ENCODE measurements around the gene GPR68.
"Not testable (repeated sequence)": the region's sequence is repeated elsewhere in the genome, so short reads cannot be mapped to it uniquely, and the experiment has no call there.

GPR68 gene

DNA sequence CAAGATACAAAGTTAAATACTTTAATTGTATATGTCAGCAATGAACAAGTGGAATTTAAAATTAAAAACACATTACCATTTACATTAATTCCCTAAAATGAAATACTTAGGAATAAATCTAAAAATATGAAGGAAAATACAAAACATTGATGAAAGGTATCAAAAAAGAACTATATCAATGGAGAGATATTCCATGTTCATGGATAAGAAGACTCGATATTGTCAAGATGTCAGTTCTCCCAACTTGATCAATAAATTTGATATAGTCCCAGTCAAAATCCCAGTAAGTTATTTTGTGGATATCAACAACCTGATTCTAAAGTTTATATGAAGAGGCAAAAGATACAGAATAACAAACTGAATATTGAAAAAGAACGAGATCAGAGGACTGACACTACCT, 33.5 kb downstream of the GPR68 start:
- Histone ChIP-seq H3K27me3 (ENCODE audit: insufficient read depth, low read length) (no peaks in the 10 kb centered on the region), H3K9me3 (ENCODE audit: insufficient read depth, low read depth, low read length) (no peaks in the 10 kb centered on the region), H3K36me3 (ENCODE audit: insufficient read depth, low read length) (peaks cover 16% of the 10 kb centered on the region), H3K4me1 (ENCODE audit: insufficient read depth, low read length) (no peaks in the 10 kb centered on the region), H3K27ac (ENCODE audit: low read depth, low read length) (no peak overlapping the region), H3K9ac (ENCODE audit: low read depth, low read length) (no peak overlapping the region), H3K4me3 (ENCODE audit: low read length) (no peak overlapping the region)
- WGBS: 100% methylated on average over 1 of the region's 2 CpGs

DNA sequence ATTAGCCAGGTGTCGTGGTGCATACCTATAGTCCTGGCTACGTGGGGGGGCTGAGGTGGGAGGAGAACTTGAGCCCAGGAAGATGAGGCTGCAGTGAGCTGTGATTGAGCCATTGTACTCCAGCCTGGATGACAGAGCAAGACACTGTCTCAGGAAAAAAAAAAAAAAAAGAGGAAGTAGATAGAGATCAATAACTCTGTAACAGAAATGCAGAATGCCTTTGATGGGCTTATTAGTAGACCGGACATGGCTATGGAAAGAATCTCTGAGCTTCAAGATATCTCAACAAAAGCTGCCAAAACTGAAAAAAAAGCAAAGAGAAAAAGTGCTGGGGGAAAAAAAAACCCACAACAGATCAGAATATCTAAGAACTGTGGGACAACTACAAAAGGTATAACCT, 37.5 kb downstream of the GPR68 start:
- 79% methylated on average over 3 of the region's 3 CpGs for WGBS
- Histone ChIP-seq H3K27ac (ENCODE audit: low read depth, low read length) (no peak overlapping the region), H3K36me3 (ENCODE audit: insufficient read depth, low read length) (peaks cover 26% of the 10 kb centered on the region)

DNA sequence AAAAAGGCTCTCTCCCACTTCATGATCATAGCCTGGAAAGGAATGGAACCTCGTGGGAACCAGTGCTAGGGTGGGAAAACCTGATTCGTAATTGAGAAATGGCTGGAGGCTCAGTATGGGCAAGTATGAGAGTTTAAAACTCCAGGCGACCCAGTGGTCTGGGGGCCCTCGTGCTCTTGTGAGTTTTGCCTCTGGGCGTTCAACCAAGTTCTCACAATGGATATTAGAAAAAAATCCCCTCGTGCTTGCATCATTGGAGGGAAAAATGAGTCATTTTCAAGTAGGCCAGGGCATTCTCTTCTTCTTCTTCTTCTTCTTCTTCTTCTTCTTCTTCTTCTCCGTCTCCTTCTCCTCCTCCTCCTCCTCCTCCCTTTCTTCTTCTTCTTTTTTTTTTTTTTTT, 39.0 kb downstream of the GPR68 start:
- Histone ChIP-seq H3K4me1 (ENCODE audit: insufficient read depth, low read length) (no peaks in the 10 kb centered on the region), H3K4me3 (ENCODE audit: low read length) (no peak overlapping the region), H3K9me3 (ENCODE audit: insufficient read depth, low read depth, low read length) (0 out of 2 replicates have a peak, but pooled peaks cover 2% of the 10 kb centered on the region), H3K9ac (ENCODE audit: low read depth, low read length) (no peak overlapping the region), H3K36me3 (ENCODE audit: insufficient read depth, low read length) (peaks cover 30% of the 10 kb centered on the region), H3K27ac (ENCODE audit: low read depth, low read length) (no peak overlapping the region), H3K27me3 (ENCODE audit: insufficient read depth, low read length) (no peaks in the 10 kb centered on the region)
- WGBS: 92% methylated on average over 7 of the region's 7 CpGs

More for the DNA sequence above, 37.5 kb downstream of the GPR68 start:
- no peaks in the 10 kb centered on the region for H3K4me1 ChIP-seq (ENCODE audit: insufficient read depth, low read length)
- no peaks in the 10 kb centered on the region for H3K27me3 ChIP-seq (ENCODE audit: insufficient read depth, low read length)
- H3K4me3 ChIP-seq (ENCODE audit: low read length): no peak overlapping the region
- H3K9ac ChIP-seq (ENCODE audit: low read depth, low read length): no peak overlapping the region
- no peaks in the 10 kb centered on the region for H3K9me3 ChIP-seq (ENCODE audit: insufficient read depth, low read depth, low read length)

DNA sequence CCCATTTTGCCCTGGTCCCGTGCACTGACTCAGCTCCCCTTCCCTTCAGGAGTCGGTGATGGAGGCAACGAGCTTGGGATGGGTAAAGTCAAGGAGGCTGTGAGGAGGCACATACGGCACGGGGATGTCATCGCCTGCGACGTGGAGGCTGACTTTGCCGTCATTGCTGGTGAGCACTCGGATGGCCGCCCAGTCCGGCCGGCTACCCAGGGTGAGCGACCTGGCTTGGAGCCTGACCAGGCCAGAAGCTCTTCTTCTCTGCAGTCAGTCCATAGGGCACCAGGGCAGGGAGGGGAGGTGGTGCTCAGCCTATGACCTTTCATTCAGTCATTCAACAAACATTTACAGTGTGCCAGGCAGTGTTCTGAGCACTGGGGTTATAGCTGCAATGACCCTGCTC, 39.8 kb downstream of the GPR68 start:
- Histone ChIP-seq H3K27me3 (ENCODE audit: insufficient read depth, low read length) (no peaks in the 10 kb centered on the region), H3K9ac (ENCODE audit: low read depth, low read length) (no peak overlapping the region), H3K27ac (ENCODE audit: low read depth, low read length) (no peak overlapping the region), H3K36me3 (ENCODE audit: insufficient read depth, low read length) (peaks cover 33% of the 10 kb centered on the region), H3K4me3 (ENCODE audit: low read length) (no peak overlapping the region), H3K4me1 (ENCODE audit: insufficient read depth, low read length) (no peaks in the 10 kb centered on the region), H3K9me3 (ENCODE audit: insufficient read depth, low read depth, low read length) (peaks cover 5% of the 10 kb centered on the region; the same call in 1 of the 2 replicates)
- WGBS: 96% methylated on average over 14 of the region's 14 CpGs

DNA sequence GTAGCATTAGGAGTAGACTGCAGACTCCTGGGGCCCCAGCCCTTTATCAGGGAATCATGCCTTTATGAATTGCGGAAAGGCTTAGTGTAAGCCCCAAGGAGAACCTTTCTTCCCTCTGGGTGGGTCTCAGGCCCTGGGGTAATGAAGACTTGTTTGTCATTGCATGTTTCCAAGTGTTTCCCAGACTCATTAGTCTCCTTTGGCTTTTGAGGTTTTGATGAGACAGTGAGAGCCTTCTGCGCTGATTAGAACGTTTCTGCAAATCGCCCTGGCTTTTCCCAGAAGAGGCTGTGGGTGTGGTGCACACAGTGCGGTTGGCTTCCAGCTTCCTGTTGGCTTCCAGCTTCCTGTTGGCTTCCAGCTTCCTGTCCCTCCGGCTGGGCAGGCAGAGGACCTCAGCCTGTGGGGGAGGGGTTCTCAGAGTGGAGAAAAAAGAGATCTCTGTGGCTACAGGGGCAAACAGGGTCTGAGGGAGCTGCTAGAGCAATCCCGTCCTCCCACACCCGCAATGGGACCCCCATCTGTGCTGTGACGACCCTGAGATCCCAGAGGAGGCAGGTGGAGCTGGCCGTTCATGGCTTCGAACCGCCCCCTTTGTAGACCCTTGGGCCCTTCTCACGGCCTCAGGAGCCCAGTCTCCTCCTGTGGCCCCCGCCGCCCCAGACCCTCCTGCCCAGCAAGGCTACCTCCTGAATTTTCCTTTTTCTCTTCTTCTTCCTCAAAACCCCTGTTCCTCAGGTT, 42.1 kb downstream of the GPR68 start:
- H3K4me1 ChIP-seq (ENCODE audit: insufficient read depth, low read length): no peaks in the 10 kb centered on the region
- no peak overlapping the region; the same call in 1 of the 2 replicates for H3K4me3 ChIP-seq (ENCODE audit: low read length)
- H3K9me3 ChIP-seq (ENCODE audit: insufficient read depth, low read depth, low read length): peaks cover 5% of the 10 kb centered on the region; the same call in 1 of the 2 replicates
- H3K9ac ChIP-seq (ENCODE audit: low read depth, low read length): no peak overlapping the region
- no peaks in the 10 kb centered on the region for H3K27me3 ChIP-seq (ENCODE audit: insufficient read depth, low read length)
- H3K36me3 ChIP-seq (ENCODE audit: insufficient read depth, low read length): peaks cover 37% of the 10 kb centered on the region
- H3K27ac ChIP-seq (ENCODE audit: low read depth, low read length): no peak overlapping the region
- WGBS: 92% methylated on average over 15 of the region's 15 CpGs

DNA sequence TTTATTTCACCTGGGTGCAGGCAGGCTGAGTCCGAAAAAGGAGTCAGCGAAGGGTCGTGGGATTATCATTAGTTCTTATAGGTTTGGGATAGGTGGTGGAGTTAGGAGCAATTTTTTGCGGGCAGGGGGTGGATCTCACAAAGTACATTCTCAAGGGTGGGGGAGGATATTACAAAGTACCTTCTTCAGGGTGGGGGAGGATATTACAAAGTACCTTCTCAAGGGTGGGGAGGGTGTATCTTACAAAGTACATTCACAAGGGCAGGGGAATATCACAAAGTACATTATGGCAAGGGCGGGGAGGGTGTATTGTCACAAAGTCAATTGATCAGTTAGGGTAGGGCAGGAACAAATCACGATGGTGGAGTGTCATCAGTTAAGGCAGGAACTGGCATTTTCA, 43.7 kb downstream of the GPR68 start:
- not testable (repeated sequence) for H3K9me3 ChIP-seq (ENCODE audit: insufficient read depth, low read depth, low read length); H3K9ac ChIP-seq (ENCODE audit: low read depth, low read length); H3K27me3 ChIP-seq (ENCODE audit: insufficient read depth, low read length); H3K27ac ChIP-seq (ENCODE audit: low read depth, low read length); H3K4me1 ChIP-seq (ENCODE audit: insufficient read depth, low read length); H3K4me3 ChIP-seq (ENCODE audit: low read length)
- 94% methylated on average over 6 of the region's 6 CpGs for WGBS
- H3K36me3 ChIP-seq (ENCODE audit: insufficient read depth, low read length): peaks cover 48% of the 10 kb centered on the region

DNA sequence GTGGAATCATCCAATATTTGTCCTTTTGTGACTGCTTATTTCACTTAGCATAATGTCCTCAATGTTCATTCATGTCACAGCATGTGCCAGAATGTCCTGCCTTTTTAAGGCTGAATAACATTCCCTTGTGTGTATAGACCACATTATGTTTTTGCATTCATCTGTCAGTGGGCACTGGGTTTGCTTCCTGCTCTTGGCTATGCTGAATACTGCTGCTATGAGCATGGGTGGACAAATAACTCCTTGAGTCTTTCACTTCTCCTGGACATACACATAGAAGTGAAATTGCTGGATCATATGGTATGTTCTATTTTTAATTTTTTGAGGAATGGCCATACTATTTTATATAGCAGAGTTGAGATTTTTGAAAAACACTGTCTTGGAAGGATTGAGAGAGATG, 46.9 kb downstream of the GPR68 start:
- no peak overlapping the region for H3K4me3 ChIP-seq (ENCODE audit: low read length)
- no peaks in the 10 kb centered on the region for H3K4me1 ChIP-seq (ENCODE audit: insufficient read depth, low read length)
- peaks cover 5% of the 10 kb centered on the region; the same call in 1 of the 2 replicates for H3K9me3 ChIP-seq (ENCODE audit: insufficient read depth, low read depth, low read length)
- no peak overlapping the region for H3K27ac ChIP-seq (ENCODE audit: low read depth, low read length)
- no peak overlapping the region for H3K9ac ChIP-seq (ENCODE audit: low read depth, low read length)
- no peaks in the 10 kb centered on the region for H3K27me3 ChIP-seq (ENCODE audit: insufficient read depth, low read length)
- H3K36me3 ChIP-seq (ENCODE audit: insufficient read depth, low read length): peaks cover 29% of the 10 kb centered on the region

DNA sequence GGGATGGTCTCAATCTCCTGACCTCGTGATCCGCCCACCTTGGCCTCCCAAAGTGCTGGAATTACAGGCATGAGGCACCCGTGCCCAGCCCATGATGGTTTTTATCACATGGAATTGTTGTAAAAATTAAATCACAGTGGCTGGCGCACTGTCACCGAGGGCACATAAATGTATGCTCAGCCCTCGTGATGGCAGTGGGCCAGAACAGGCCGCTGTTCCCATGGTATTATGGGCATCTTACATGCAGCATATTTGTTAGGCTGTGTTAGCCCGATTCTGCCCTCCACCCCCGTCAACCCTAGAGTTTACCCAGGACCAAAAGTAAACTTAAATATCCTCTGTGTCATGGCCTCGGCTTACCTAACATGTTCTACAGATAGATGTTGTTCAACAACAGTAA, 48.6 kb downstream of the GPR68 start:
- Histone ChIP-seq H3K4me3 (ENCODE audit: low read length) (no peak overlapping the region), H3K27ac (ENCODE audit: low read depth, low read length) (no peak overlapping the region), H3K27me3 (ENCODE audit: insufficient read depth, low read length) (no peaks in the 10 kb centered on the region), H3K9ac (ENCODE audit: low read depth, low read length) (no peak overlapping the region), H3K9me3 (ENCODE audit: insufficient read depth, low read depth, low read length) (peaks cover 5% of the 10 kb centered on the region; the same call in 1 of the 2 replicates), H3K4me1 (ENCODE audit: insufficient read depth, low read length) (no peaks in the 10 kb centered on the region), H3K36me3 (ENCODE audit: insufficient read depth, low read length) (peaks cover 29% of the 10 kb centered on the region)
- WGBS: 96% methylated on average over 10 of the region's 10 CpGs

DNA sequence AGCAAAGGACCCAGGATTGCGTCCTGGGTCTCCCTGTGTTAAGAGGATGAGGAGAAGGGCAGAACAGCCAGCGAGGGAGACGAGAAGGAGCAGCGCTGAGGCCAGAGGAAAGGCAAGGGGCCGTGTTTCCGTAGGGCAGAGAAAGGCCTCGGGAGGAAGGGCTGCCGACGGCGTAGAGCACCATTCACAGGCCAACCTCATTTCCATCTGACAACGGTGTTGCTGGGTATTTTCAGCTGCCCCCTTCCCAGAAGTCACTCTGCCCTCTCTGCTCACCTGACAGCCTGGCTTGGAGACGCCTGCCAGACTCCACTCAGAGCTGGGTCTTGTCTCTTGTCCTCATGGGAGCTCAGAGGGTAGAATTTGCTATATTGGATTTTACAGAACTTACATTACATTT, 51.4 kb downstream of the GPR68 start:
- Histone ChIP-seq H3K9ac (ENCODE audit: low read depth, low read length) (no peak overlapping the region), H3K27ac (ENCODE audit: low read depth, low read length) (no peak overlapping the region), H3K27me3 (ENCODE audit: insufficient read depth, low read length) (no peaks in the 10 kb centered on the region), H3K4me3 (ENCODE audit: low read length) (no peak overlapping the region), H3K4me1 (ENCODE audit: insufficient read depth, low read length) (no peaks in the 10 kb centered on the region), H3K36me3 (ENCODE audit: insufficient read depth, low read length) (peaks cover 31% of the 10 kb centered on the region), H3K9me3 (ENCODE audit: insufficient read depth, low read depth, low read length) (no peaks in the 10 kb centered on the region)
- WGBS: 79% methylated on average over 12 of the region's 12 CpGs

DNA sequence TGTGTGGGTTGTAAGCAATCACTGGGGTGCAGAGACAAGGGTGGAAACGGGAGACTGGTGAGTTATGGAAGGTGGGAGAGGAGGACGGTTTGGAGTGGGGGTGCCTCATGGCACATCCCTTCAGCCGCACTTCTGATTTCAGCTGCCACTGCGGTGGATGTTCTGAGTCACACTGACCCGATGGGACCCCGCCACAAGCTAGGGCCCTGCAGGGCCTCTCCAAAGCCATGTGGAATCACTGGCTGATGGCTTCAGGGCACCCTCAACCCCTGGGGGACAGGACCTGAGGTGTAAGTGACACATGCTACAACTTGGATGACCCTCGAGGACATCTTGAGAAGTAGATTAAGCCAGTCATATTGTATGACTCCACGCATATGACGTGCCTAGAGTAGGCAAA, 53.7 kb downstream of the GPR68 start:
- Histone ChIP-seq H3K9me3 (ENCODE audit: insufficient read depth, low read depth, low read length) (no peaks in the 10 kb centered on the region), H3K4me3 (ENCODE audit: low read length) (no peak overlapping the region), H3K27ac (ENCODE audit: low read depth, low read length) (no peak overlapping the region), H3K27me3 (ENCODE audit: insufficient read depth, low read length) (no peaks in the 10 kb centered on the region), H3K4me1 (ENCODE audit: insufficient read depth, low read length) (no peaks in the 10 kb centered on the region), H3K9ac (ENCODE audit: low read depth, low read length) (no peak overlapping the region), H3K36me3 (ENCODE audit: insufficient read depth, low read length) (peaks cover 19% of the 10 kb centered on the region)
- 96% methylated on average over 9 of the region's 9 CpGs for WGBS

DNA sequence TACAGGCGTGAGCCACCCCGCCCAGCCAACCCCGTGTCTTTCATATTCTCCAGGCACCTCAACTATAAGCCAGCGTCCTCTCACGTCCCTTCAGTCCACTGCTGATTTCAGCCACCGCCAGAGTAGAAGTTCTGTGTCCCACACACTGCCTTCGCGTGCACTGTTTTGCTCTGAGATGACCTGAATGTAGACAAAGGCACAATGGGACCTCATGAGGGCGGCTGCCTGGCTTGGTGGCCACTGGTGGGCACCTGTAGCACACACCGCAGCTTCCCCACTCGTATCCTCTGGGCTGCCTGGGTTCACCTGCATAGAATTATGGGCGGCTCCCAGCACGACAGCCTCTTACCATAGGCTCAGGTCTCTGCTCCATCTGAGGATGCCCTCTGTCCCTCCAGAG, 57.2 kb downstream of the GPR68 start:
- 96% methylated on average over 13 of the region's 13 CpGs for WGBS
- H3K4me3 ChIP-seq (ENCODE audit: low read length): no peak overlapping the region
- peaks cover 26% of the 10 kb centered on the region for H3K36me3 ChIP-seq (ENCODE audit: insufficient read depth, low read length)

More for the DNA sequence above, 57.2 kb downstream of the GPR68 start:
- no peak overlapping the region for H3K27ac ChIP-seq (ENCODE audit: low read depth, low read length)
- no peaks in the 10 kb centered on the region for H3K4me1 ChIP-seq (ENCODE audit: insufficient read depth, low read length)
- no peak overlapping the region for H3K9ac ChIP-seq (ENCODE audit: low read depth, low read length)
- no peaks in the 10 kb centered on the region for H3K9me3 ChIP-seq (ENCODE audit: insufficient read depth, low read depth, low read length)
- no peaks in the 10 kb centered on the region for H3K27me3 ChIP-seq (ENCODE audit: insufficient read depth, low read length)
